ENCODE measurements around the gene CDC42EP5. TPM values are rescaled to one million over a fixed set of nuclear protein-coding genes. Genes with fewer than 3 reads are reported as not detected.
A peak's percentile ranks its signal among the peaks of the same experiment; 100 is the strongest.

CDC42EP5 gene
- total RNA-seq, 2 experiments from 2014 or later: 0.34 TPM; not detected in 1

DNA sequence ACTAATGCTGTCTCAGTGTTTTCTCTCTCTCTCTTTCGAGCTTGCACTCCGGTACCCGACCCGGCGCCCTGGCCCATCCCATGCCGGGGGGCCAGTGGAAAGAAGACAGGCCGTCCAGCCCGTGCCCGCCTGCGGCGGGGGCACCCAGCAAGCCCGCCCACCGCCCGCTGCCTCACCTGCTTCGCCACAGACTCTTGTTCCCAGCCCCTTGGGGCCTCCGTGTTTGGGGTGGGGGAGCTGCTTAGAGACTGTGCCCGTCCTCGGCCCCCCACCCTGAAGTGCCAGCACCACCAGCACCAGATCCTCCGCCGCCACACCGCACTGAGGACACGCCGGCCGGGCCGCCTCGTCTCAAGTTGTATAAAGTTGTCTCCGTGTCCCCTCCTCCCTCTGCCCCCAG lies 11.9 kb downstream of the CDC42EP5 start:
- Mint-ChIP-seq H3K36me3 (peaks cover 15% of the 10 kb centered on the region), H3K9me3 (peaks cover 1% of the 10 kb centered on the region), H3K27ac (peak overlapping the region; percentile 56), H3K4me1 (peaks cover 27% of the 10 kb centered on the region), H3K4me3 (peak overlapping the region; percentile 70), H3K27me3 (peaks cover 9% of the 10 kb centered on the region)
- DNase-seq: no peak

DNA sequence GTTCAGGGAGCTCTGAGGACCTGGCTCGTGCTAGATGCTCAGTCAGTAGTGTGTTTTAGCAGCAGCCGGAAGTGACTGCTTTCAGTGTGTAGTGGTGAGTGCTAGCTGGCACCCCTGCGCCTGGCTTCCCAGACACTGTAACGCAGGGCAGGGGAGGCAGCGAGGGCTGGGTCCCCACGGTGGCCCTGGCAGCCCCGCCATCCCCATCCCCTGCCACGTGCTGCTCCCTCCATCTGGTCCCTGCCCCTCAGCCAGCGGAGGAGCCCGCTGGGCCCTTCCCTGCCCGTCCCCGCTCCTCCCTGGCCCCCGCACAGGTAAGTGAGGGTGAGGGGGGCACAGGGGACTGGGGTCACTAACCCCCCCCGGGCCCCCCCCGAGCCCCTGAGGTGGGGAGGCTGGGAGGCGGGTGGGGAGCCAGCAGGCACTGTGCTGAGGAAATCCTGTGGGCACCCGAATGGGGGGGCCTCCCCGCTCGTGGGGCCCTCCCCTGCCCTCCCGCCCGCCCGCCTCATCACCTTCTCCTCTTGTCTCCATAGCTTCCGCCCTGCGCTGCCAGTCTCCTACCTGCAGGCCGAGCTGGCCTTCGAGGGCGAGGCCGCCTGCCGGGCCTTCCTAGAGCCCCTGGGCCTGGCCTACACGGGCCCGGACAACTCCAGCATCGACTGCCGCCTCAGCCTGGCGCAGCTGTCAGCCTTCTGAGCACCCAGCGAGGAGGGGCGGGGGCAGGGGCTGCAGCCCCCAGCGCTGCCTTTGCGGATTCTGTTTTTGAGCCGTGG lies 12.7 kb downstream of the CDC42EP5 start:
- Mint-ChIP-seq H3K27ac (no peak overlapping the region), H3K9me3 (peaks cover 1% of the 10 kb centered on the region), H3K4me1 (peaks cover 27% of the 10 kb centered on the region), H3K36me3 (peaks cover 15% of the 10 kb centered on the region), H3K4me3 (no peak overlapping the region), H3K27me3 (peaks cover 3% of the 10 kb centered on the region)
- DNase-seq: no peak

DNA sequence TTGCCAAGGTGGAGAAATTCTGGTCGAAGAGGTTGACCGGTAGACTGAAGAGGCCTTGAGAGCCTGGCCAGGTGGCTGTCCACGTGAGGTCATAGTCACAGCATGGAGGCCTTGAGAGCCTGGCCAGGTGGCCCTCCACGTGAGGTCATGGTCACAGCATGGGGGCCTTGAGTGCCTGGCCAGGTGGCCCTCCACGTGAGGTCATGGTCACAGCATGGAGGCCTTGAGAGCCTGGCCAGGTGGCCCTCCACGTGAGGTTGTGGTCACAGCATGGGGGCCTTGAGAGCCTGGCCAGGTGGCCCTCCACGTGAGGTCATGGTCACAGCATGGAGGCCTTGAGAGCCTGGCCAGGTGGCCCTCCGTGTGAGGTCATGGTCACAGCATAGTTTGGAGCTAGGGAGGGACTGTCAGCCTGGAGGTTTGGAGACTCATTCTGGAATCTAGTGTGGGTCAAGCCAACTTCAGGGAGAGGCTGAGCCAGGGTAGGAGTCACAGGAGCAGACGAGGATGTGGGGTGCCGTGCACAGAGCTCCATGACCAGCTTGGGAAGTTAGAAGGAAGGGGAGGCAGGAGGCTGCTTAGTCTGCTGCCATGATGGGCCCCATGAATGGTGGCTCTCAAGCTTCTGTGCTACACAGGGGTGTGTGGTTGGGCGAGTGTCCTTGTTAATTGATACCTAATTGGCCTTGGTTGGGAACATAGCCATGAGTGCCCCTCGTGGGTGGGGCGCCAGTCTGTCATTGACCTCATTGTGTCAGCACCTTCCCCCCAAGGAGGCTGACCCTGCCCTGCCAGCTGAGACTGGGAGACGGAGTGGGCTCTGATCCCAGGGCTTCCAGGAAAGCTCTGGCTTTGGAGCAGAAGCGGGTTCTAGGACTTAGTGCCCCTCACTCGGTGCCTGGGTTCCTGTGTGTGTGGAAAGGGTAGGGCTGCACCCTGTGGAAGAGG lies 13.5 kb downstream of the CDC42EP5 start:
- no peaks in the 10 kb centered on the region for H3K27me3 Mint-ChIP-seq
- H3K27ac Mint-ChIP-seq: peak overlapping the region; percentile 38
- peaks cover 26% of the 10 kb centered on the region for H3K4me1 Mint-ChIP-seq
- no peak for DNase-seq
- no peaks in the 10 kb centered on the region for H3K9me3 Mint-ChIP-seq
- H3K36me3 Mint-ChIP-seq: peaks cover 15% of the 10 kb centered on the region
- no peak overlapping the region for H3K4me3 Mint-ChIP-seq

DNA sequence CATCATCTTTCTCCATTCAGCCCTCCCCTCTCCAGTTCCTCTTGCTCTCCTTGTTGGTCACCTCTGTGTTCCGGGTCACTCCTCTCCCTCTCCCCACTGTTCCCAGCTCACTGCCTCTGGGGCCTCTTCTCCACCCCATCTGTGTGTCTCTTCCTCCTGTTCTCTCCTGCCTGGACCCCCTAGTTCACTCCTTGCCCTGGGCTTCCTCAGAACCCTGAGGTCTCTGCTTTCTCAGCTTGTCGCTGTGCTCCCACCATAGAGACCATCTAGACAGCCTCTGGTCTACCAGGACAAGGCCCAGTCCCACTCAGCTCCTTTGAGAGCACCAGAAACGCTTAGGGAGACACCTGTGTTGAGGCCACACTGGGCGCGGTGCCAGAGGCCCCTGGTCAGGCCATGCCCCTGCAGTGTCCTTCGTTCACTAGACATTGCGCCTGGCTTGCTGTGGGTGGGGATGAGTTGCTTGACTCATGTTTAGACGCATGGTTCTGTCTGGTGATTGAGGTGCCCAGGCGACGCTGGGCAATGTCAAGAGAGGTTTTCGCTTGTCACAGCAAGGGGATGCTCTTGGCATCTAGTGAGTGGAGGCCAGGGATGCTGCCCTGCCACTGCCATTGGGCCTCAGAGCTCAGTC lies 14.3 kb downstream of the CDC42EP5 start:
- DNase-seq: no peak
- peaks cover 19% of the 10 kb centered on the region for H3K4me1 Mint-ChIP-seq
- no peak overlapping the region for H3K4me3 Mint-ChIP-seq
- H3K36me3 Mint-ChIP-seq: peaks cover 15% of the 10 kb centered on the region
- peak overlapping the region; percentile 44 for H3K27ac Mint-ChIP-seq
- no peaks in the 10 kb centered on the region for H3K27me3 Mint-ChIP-seq
- H3K9me3 Mint-ChIP-seq: no peaks in the 10 kb centered on the region

DNA sequence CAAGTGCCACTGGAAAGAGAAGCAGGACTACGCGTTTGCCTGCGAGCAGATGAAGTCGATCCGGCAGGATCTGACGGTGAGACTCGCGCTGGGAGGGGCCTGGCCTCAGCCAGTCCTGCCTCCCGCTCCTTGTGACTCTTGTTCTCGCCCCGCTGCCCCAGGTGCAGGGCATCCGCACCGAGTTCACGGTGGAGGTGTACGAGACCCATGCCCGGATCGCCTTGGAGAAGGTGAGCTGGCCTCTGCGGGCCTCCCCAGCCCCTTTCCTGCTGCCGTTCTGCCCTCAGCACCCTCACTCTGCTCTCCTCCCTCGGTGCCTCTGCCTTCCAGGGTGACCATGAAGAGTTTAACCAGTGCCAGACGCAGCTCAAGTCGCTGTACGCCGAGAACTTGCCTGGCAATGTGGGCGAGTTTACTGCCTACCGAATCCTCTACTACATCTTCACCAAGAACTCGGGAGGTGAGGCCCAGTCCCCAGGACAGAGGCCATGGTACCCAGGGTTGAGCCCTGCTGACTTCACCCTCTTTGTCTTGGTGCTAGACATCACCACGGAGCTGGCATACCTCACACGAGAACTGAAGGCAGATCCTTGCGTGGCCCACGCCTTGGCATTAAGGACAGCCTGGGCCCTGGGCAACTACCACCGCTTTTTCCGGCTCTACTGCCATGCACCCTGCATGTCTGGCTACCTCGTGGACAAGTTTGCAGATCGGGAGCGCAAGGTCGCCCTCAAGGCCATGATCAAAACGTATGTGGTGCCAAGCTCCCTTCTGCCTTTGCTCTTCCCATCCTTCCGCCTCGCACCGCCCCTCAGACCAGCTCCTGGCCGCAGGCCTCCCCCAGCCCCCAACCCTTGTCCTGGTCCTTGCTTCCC lies 15.1 kb downstream of the CDC42EP5 start:
- H3K4me3 Mint-ChIP-seq: no peak overlapping the region
- peak overlapping the region; percentile 44 for H3K27ac Mint-ChIP-seq
- H3K36me3 Mint-ChIP-seq: peaks cover 19% of the 10 kb centered on the region
- H3K27me3 Mint-ChIP-seq: no peaks in the 10 kb centered on the region
- H3K9me3 Mint-ChIP-seq: no peaks in the 10 kb centered on the region
- peaks cover 24% of the 10 kb centered on the region for H3K4me1 Mint-ChIP-seq
- no peak for DNase-seq

DNA sequence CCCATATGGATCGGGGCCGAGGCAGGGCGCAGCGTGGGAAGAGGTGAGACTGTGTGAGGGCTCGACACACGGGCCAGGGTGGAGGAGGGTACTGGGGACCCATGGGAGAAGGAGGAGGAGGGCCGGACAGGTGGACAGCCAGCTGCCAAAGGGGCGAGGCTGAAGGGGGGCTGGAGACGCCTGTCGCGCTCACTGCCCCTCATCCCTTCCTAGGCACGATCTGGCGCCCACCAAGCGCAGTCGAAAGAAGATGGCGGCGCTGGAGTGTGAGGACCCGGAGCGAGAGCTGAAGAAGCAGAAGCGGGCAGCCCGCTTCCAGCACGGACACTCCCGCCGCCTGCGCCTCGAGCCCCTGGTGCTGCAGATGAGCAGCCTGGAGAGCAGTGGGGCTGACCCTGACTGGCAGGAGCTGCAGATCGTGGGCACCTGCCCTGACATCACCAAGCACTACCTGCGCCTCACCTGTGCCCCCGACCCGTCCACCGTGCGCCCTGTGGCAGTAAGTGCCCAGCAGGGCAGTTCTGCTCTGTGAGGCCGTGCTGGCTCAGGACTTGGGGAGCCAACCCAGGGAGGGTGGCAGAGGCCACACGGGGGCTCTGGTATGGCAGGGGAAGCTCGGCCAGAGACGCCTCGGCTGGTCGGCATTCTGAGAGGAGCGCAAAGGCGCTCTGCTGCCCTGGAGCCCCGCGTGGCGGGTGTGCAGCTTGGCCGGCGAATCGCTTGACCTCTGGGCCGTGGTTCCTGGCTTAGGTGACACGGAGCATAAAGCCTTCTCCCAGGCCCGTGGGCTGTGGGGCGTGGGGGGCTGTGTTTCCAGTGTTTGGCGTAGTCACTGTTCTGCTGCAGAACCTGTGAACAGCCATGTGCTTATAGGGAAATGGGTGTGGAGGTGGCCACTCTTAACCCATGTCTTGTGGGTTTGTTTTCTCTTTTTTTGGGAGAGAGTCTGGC lies 16.4 kb downstream of the CDC42EP5 start:
- Mint-ChIP-seq H3K27ac (no peak overlapping the region), H3K27me3 (no peaks in the 10 kb centered on the region), H3K36me3 (peaks cover 16% of the 10 kb centered on the region), H3K4me1 (peaks cover 24% of the 10 kb centered on the region), H3K4me3 (no peak overlapping the region), H3K9me3 (no peaks in the 10 kb centered on the region)
- DNase-seq: no peak

DNA sequence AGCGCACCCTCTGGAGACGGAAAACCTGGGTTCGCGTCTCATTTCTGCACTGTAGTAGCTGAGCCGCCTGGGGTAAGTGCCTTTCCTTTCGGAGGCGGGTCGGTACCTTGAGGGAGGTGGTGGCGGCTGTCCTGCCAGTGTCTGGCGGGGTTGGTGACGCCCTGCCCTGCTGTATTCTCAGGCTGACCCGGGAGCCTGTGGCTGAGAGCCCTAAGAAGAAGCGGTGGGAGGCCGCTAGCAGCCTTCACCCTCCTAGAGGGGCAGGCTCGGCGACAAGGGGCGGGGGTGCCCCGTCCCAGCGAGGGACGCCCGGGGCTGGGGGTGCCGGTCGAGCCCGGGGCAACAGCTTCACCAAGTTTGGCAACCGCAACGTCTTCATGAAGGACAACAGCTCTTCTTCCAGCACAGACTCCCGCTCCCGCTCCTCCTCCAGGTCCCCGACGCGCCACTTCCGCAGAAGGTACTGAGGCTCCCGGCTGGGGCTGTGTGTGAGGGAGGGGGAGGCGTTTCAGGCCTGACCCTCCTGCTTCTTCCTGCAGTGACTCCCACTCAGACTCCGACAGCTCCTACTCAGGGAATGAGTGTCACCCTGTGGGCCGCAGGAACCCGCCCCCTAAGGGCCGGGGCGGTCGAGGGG lies 17.2 kb downstream of the CDC42EP5 start:
- Mint-ChIP-seq H3K27ac (no peak overlapping the region), H3K4me3 (no peak overlapping the region), H3K4me1 (peaks cover 29% of the 10 kb centered on the region), H3K27me3 (no peaks in the 10 kb centered on the region), H3K36me3 (peaks cover 19% of the 10 kb centered on the region), H3K9me3 (no peaks in the 10 kb centered on the region)
- DNase-seq: no peak

DNA sequence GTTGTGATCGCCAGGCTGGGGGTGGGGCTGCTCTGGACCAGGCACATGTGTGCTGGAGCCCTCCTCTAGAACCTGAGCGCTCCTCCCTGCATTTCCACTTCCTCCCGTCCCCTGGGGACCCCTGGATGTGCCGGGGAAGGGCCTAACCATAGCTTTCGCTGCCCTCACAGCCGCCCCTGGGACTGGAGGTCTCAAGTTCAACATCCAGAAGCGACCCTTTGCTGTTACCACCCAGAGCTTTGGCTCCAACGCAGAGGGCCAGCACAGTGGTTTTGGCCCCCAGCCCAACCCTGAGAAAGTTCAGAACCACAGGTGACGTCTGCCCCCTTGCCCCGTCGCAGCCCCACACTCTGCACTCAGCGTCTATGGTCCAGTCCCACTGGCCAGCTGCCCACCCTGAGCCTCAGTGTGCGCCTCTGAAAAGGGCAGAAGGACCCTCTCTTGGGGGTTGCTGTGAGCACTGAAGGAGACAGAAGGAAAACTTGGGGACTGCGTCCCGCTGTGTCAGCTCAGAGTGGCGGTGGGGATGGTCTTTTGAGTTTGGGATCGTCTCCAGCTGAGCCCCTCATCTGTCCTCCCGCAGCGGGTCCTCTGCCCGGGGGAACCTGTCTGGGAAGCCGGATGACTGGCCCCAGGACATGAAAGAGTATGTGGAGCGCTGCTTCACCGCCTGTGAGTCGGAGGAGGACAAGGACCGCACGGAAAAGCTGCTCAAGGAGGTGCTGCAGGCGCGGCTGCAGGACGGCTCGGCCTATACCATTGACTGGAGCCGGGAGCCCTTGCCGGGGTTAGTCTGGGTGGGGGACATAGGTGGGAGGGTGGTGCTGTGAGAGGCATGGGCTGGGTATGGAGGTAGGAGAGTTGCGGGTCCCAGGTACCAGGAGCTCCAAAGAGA lies 18.1 kb downstream of the CDC42EP5 start:
- Mint-ChIP-seq H3K27ac (no peak overlapping the region), H3K4me3 (no peak overlapping the region), H3K9me3 (no peaks in the 10 kb centered on the region), H3K36me3 (peaks cover 26% of the 10 kb centered on the region), H3K4me1 (peaks cover 37% of the 10 kb centered on the region), H3K27me3 (no peaks in the 10 kb centered on the region)
- no peak for DNase-seq

DNA sequence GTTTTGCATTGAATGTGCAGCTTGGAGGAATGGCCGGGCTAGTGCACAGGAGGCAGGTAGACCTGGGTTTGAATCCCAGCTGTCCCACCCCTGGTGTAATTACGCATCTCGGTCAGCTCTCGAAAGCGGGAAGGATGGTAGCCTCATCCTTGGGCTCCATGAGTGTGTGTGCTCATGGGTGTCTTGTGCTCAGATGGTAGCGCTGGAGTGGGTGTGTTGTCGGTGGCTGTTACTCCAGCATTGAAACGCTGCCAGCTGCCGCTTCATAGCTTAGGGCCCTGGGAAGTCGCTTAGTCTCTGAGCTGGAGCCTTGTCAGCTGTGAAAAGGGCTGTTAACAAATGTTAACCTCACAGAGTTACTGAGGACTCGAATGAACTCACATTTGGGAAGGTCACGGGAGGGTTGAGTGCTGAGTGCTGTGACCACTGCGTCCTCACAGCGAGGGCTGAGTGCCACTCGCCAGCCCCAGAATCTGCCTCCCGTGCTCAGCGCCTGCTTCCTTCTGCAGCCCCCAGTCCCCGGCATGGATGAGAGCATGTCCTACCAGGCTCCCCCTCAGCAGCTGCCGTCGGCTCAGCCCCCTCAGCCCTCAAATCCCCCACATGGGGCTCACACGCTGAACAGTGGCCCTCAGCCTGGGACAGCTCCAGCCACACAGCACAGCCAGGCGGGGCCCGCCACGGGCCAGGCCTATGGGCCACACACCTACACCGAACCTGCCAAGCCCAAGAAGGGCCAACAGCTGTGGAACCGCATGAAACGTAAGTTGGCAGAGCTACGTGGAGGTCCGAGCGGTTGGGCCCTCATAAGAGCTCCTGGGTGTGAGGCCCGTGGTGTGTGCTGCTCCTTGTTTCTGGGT lies 18.9 kb downstream of the CDC42EP5 start:
- H3K36me3 Mint-ChIP-seq: peaks cover 31% of the 10 kb centered on the region
- H3K27ac Mint-ChIP-seq: no peak overlapping the region
- no peaks in the 10 kb centered on the region for H3K27me3 Mint-ChIP-seq
- peaks cover 37% of the 10 kb centered on the region for H3K4me1 Mint-ChIP-seq
- DNase-seq: no peak
- no peak overlapping the region for H3K4me3 Mint-ChIP-seq
- no peaks in the 10 kb centered on the region for H3K9me3 Mint-ChIP-seq

DNA sequence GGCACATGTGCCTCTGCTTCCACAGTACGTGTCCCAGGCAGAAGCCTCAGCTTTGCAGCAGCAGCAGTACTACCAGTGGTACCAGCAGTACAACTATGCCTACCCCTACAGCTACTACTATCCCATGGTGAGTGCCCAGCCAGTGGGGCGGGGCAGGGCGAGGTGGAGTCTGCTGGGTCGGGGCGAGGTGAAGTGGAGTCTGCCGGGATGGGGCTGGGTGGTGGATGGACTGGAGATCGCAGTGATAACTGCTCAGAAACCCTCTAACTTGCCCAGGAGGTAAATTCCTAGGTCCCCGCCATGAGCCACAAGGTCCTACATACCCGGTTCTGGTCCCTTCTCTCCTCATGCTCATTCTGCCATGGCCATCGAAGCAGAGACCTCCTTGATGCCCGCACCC lies 20.5 kb downstream of the CDC42EP5 start:
- no peaks in the 10 kb centered on the region for H3K9me3 Mint-ChIP-seq
- no peak overlapping the region for H3K4me3 Mint-ChIP-seq
- H3K27me3 Mint-ChIP-seq: no peaks in the 10 kb centered on the region
- no peak overlapping the region for H3K27ac Mint-ChIP-seq
- H3K4me1 Mint-ChIP-seq: peaks cover 31% of the 10 kb centered on the region
- H3K36me3 Mint-ChIP-seq: peaks cover 22% of the 10 kb centered on the region
- DNase-seq: no peak

DNA sequence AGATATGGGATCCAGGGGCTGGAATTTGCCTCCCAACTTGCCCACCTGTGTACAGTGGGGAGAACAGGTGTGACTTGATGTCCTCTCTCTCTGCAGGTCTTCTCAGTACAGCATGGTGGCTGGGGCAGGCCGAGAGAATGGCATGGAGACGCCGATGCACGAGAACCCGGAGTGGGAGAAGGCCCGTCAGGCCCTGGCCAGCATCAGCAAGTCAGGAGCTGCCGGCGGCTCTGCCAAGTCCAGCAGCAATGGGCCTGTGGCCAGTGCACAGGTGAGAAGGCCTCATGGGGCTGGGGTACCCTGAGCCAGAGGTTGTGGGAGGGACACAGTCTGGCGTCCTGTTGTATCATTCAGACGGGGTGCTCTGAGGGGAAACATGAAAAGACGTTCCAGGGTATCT lies 21.1 kb downstream of the CDC42EP5 start:
- DNase-seq: no peak
- Mint-ChIP-seq H3K9me3 (no peaks in the 10 kb centered on the region), H3K27ac (no peak overlapping the region), H3K27me3 (no peaks in the 10 kb centered on the region), H3K4me1 (peaks cover 37% of the 10 kb centered on the region), H3K36me3 (peaks cover 22% of the 10 kb centered on the region), H3K4me3 (no peak overlapping the region)
